NCI-H2107 treated with DMSO at 0.1 percent for 48 hours (cell line): ENCODE data around the gene POR.

Source experiments
- DNase-seq: peaks from one replicate; lab custom pipeline; 2025; ENCODE audit not compliant: unreplicated experiment; lab: John Stamatoyannopoulos, UW

Gene POR

GRCh38 chr7:75950111-75950681 is 35.2 kb downstream of the POR start:
- no peak for DNase-seq

DNA sequence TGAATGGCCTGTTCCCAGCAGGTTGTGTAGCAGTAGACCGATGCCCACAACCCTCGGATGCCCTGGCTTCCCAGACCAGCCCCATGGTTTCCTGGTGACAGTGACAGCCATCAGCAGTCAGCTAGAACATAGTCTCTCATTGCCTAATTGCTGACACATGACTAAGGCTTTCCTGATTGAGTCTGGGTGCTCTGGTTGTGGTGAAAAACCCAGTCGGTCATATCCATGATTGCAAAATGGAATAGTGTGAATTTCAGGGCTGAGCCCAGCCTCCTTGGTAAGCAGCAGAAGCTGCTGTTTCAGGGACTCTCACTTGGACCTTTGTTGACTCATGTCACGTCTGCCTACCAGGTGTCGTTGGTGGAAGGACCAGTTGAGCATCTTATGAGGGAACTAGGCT is 36.6 kb downstream of the POR start:
- no peak for DNase-seq

DNA sequence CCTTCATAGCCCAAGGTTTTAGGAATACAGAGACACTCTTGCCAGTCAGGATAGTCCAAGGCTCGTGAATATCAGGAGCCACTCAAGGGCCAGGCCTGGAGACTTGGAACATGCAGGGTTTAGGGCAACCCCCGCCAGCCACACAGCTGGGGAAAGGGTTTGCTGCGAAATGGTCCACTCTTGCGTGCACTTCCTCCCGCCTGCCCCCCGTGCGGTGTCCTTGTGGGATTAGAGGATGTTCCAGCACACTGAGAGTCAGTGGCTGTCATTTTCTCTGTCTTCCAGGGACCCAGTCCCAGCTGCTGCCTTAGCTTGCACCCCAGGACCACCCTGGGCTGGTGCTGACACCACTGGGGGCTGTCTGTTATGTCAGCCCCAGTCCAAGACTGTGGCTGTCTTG is 38.5 kb downstream of the POR start:
- DNase-seq, result no peak

DNA sequence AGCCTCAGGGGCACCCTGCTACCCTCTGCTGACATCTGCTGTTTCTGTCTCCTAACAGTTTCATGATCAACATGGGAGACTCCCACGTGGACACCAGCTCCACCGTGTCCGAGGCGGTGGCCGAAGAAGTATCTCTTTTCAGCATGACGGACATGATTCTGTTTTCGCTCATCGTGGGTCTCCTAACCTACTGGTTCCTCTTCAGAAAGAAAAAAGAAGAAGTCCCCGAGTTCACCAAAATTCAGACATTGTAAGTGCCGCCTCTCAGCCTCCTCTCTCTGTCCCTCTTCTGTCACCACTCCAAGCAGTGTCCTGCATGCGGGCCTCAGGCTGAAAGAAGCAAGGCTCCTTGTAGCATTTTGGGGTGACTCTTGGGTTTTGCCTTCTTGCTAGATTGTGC is 39.0 kb downstream of the POR start:
- DNase-seq, result no peak

DNA sequence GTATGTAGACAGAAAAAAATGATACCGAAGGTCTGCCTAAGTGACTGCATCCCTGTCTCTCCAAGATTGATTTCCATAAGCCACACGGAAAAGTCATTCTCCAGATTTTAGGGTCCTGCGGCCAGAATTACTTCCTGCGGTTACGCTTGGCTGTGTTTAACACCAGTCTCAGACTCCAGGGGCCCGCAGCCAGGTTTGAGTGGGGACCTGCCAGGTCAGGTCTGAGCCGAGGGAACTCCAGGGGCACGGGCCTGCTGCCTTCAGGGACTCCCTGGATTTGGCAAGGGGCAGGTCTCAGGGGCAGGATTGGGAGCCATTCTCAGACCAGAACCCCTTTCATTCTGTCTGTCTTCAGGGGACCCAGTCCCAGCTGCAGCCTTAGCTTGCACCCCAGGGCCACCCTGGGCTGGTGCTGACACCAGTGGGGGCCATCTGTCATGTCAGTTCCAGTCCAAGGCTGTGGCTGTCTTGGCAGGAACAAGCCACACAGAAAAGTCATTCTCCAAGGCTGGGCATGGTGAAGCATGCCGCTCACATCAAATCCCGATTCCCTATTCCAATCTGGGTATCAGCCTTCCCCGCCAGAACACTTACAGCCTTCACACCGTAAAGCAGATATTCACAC is 40.5 kb downstream of the POR start:
- no peak for DNase-seq

DNA sequence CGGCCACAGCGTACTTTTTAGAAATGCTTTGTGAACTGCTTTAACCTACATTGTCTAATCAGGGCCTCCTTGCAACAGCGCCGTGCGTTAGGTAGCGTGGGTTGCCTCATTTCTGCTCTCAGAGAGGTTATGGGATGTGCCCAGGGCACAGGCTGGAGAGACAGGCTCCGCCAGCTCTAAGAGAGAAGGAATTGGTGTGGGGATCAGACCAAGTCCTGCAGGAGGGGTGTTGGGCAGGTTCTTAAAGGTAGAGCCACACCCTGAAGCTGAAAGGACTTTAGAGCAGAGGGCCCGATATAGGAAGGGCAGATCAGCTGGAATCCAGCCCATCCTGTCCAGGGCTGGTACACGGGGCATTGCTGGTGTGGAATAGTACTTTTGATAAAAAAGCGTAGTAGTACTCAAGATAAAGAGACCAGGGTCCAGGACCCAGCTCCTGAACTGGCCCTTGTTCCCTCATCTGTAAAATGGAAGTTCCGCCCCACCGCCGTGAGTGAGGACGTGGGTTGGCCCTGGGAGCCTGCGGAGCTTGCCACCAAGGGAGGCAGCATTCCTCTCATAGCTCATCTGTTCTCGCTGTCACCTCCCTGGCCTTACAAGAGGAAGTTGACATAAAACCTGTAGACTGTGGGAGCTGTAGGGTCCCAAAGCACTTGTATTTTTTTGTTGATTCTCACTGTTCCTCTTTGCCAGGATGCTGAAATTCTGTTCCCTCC is 42.2 kb downstream of the POR start:
- DNase-seq, result no peak

- DNase-seq, result no peak
Observed at GRCh38 chr7:75958802-75959543, 44.0 kb downstream of the POR start.

- DNase-seq, result no peak
Observed at GRCh38 chr7:75960372-75960771, 45.4 kb downstream of the POR start.

DNA sequence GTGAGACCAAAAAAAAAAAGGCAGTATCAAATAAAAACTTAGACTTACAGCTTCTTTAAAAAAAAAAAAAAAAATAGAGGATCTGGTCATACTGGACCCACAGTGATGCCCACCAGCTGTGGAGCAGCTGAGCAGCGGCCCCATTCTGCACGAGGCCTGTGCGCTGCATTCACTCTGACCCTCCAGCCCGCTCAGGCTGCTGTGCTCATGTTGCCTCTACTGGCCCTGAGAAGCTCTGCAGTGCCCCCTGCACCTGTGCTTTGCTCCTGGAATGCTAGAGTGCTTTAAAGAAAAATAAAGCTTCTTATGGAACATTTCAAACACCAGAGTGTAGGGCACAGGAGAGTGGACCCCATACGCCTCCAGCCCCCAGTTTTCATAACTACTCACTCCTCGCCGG is 46.3 kb downstream of the POR start:
- DNase-seq, result no peak

DNA sequence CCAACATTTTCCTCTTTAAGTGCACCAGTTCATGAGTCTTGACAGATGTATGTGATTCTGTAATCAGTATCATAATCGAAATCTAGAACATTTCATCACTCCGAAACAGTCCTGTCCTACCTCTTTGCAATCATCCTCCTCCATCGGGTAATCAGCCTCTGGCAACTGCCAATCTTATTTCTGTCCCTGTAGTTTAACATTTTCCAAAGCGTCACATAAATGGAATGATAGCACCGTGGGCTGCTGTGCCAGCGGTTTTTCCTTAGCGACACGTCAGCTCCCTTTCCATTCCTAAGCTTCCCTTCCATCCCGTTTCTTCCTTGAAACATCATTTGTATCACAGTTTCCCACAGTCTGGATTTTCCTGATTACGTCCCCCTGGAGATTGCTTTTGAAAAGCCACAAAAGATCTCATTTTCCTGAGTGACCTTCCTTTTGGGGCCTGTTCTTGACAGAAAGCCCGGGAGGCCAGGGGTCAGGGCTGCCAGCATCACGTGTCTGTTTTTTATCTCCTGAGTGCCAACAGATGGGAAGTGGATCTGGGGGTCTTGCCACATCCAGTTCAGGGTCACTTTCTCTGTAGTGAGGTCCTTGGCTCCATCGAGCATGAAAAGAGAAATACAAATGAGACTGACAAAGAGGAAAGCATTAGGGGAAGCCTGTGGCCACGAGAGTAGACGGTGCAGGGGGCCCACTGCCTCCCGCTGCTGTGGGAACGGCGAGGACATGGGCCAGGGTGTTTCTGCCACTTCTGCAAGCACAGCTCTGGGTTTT is 47.8 kb downstream of the POR start:
- DNase-seq, result no peak

GRCh38 chr7:75963381-75963995 is 48.5 kb downstream of the POR start:
- no peak for DNase-seq

- DNase-seq, result no peak
Observed at GRCh38 chr7:75965617-75966016, 50.7 kb downstream of the POR start.

DNA sequence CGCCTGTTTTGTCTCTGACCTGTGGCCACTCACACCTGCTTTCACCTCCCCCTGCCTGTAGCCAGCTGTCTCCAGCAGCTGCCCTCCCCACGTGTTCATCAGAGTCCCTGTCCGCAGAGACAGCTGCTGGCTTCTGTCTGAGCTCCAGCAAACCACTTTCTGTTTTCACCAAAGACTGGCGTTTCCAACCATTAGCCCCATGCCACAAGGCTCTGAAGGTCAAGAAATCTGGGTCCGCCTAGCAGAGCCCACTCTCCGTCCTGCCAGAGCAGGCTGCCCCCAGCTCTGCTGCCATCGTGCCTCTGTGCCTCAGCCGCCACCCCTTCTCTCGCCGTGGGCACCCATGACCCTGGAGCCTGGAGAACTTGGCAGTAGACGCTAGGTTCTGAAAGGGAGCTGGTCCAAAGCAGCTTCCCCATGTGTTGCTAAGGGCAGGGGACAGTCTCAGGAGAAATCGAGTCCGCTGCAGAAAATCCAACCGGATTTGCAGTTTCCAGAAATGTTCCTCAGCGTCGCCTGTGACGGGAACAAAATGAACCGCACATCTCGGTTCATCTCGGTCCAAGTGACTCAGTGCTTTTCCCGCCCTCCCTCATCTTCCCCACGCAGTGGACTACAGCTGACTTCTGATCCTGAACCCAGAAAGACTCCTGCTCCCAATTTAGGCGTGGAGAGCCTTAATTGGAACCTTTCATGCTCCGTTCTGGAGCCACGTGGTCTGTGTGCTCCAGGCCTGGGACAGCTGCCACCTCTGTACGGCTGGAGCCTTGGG is 51.4 kb downstream of the POR start:
- DNase-seq, result peak; percentile 92

DNA sequence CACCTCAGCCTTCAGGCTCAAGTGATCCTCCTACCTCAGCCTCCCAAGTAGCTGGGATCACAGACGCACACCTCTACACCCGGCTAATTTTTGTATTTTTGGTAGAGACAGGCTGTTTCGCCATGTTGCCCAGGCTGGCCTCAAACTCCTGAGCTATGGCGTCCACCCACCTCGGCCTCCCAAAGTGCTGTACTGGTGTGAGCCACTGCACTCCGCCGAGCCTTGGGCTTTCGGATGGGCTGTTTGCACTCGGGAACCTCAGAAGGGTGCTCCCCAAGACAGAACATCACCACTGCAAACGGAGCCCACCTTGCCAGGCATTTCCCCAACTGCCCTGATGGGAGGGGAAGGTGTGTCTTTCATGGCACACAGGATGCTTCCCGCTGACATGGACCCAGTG is 52.1 kb downstream of the POR start:
- no peak for DNase-seq

DNA sequence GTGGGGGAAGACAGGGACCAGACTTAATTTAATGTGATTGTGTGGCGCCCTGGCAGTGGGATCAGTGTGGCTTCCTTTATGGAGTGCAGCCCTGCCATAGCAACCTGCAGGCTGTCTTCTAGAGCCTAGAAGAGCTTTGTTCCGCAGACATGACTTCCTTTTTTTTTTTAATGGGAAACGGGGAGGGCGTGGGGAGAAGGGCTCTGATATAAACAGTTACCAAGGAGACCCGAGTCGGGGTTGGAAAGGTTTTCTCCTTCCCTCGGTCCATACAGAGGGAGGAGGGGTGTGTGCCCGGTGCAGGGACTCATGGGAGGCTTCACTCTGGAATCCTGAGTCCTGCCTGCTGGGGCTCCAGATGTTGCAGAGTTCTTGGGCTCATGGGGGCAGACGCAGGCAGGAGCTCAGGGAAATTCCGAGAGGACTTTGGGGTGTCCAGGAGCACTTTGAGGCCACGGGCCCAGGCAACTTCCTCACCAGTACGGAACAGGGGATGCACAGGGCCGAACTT is 52.6 kb downstream of the POR start:
- DNase-seq, result peak; percentile 17

- DNase-seq, result no peak
Observed at GRCh38 chr7:75968012-75968411, 53.1 kb downstream of the POR start.

- DNase-seq, result no peak
Observed at GRCh38 chr7:75968561-75969001, 53.6 kb downstream of the POR start.

DNA sequence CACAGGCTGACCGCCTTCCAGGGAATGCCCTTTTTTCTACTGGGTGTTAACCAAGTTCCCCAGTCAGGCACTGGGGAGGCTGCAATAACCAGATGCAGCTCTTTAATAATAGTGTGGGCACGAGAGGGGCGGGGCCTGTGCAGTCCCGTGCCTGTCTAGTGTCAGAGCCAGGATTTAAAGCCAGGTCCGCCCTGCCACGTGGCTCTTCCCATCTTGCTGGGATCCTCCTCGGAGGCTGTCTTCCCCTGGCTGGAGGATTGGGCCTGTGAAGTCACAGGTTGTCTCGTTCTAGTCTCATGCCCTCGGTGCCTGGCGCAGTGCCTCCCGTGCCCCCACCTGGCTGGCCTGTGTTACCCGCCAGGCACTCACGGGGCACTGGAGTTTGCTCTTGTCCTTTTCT is 54.2 kb downstream of the POR start:
- no peak for DNase-seq

GRCh38 chr7:75969704-75970498 is 54.9 kb downstream of the POR start:
- no peak for DNase-seq
